AG04450 (cell line): ENCODE data around the gene SORCS2. TPM values are rescaled to one million over a fixed set of nuclear protein-coding genes. Genes with fewer than 3 reads are reported as not detected.

Experiments
- CTCF ChIA-PET: fragments of 300-600, 350-600 bp; formaldehyde crosslinking; extraction: SDS; loops from one replicate; lab custom pipeline; 2022; ENCODE audit warnings: antibody characterized with exemption, inconsistent platforms; lab: Charles Lee
- POLR2A ChIA-PET: fragments of 350-600 bp; formaldehyde crosslinking; extraction: SDS; loops from one replicate; lab custom pipeline; 2021; ENCODE audit warnings: antibody characterized with exemption, inconsistent platforms; lab: Yijun Ruan, JAX
- DNase-seq: peaks from one replicate; pipeline ENCODE4 v3.0.0-alpha.2; 2011; ENCODE audit warnings: low read depth, low spot score
- H3K27ac ChIP-seq: one replicate; pipeline ENCODE4 v1.5.1; 2012; ENCODE audit warnings: low read depth, low read length, control low read depth
- H3K27me3 ChIP-seq: one replicate; pipeline ENCODE4 v1.6.0; 2012; ENCODE audit warnings: low read length; ENCODE audit not compliant: control insufficient read depth, insufficient read depth
- H3K4me3 ChIP-seq: 2 replicates; pipeline ENCODE4 v1.5.1; 2011; ENCODE audit warnings: mild to moderate bottlenecking, low read depth, low read length, control low read depth
- H3K9me3 ChIP-seq: 2 replicates; pipeline ENCODE4 v1.5.1; 2012; ENCODE audit warnings: low read length; ENCODE audit not compliant: control insufficient read depth, insufficient read depth
- CTCF ChIP-seq: IDR thresholded peaks from 2 replicates; pipeline ENCODE4 v1.5.1; 2011; ENCODE audit warnings: low read depth, low read length, control low read depth, inconsistent platforms
- polyA plus RNA-seq: library from polyadenylated mRNA; depleted of rRNA; stranded (reverse); fragments of >200 nt; gene quantifications from 2 replicates; pipeline ENCODE4 v1.2.3, GENCODE V29; 2011

The SORCS2 gene
- polyA plus RNA-seq, 1 experiment: 0.29 TPM

GRCh38 chr4:7668271-7668670 lies 475.9 kb downstream of the SORCS2 start:
- CTCF ChIA-PET: no interaction called here

GRCh38 chr4:7668826-7669225 lies 476.5 kb downstream of the SORCS2 start:
- peaks cover 7% of the 10 kb centered on the region for H3K9me3 ChIP-seq
- H3K4me3 ChIP-seq: no peak overlapping the region
- ChIA-PET POLR2A (no interaction called here), CTCF (no interaction called here)
- TF ChIP-seq CTCF: no peak
- peaks cover 47% of the 10 kb centered on the region for H3K27me3 ChIP-seq
- DNase-seq: no peak
- H3K27ac ChIP-seq: no peak overlapping the region

More at GRCh38 chr4:7668271-7668670, 475.9 kb downstream of the SORCS2 start:
- POLR2A ChIA-PET: no interaction called here
- peaks cover 7% of the 10 kb centered on the region for H3K9me3 ChIP-seq
- H3K27me3 ChIP-seq: peaks cover 44% of the 10 kb centered on the region
- no peak for DNase-seq
- TF ChIP-seq CTCF: no peak
- no peak overlapping the region for H3K4me3 ChIP-seq
- no peak overlapping the region for H3K27ac ChIP-seq

DNA sequence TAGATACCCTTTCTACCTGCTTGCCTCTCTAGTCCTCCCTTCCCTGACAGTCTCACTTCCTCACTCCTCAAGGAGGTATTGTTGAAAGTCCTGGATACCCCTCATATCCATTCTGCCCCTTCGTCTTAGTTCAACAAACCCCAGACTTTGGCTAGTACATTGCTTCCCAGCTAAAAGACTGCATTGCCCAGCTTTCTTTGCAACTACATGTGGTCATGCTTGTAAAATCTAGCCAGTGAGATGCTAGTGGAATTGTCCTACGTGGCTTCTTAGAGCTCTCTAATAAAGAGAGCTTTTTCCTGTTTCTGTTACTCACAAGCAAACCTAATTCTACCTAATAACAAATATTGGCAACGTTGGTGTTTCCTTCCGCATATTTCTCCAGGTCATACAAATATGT lies 480.3 kb downstream of the SORCS2 start:
- Histone ChIP-seq H3K9me3 (peaks cover 7% of the 10 kb centered on the region), H3K4me3 (no peak overlapping the region), H3K27me3 (peaks cover 43% of the 10 kb centered on the region), H3K27ac (no peak overlapping the region)
- ChIA-PET CTCF (no interaction called here), POLR2A (no interaction called here)
- no peak for TF ChIP-seq CTCF
- DNase-seq: no peak

GRCh38 chr4:7673121-7673520 lies 480.8 kb downstream of the SORCS2 start:
- DNase-seq: no peak
- ChIA-PET POLR2A (no interaction called here), CTCF (no interaction called here)
- H3K9me3 ChIP-seq: peaks cover 7% of the 10 kb centered on the region
- H3K27ac ChIP-seq: no peak overlapping the region
- TF ChIP-seq CTCF: no peak
- H3K4me3 ChIP-seq: no peak overlapping the region
- peaks cover 43% of the 10 kb centered on the region for H3K27me3 ChIP-seq

DNA sequence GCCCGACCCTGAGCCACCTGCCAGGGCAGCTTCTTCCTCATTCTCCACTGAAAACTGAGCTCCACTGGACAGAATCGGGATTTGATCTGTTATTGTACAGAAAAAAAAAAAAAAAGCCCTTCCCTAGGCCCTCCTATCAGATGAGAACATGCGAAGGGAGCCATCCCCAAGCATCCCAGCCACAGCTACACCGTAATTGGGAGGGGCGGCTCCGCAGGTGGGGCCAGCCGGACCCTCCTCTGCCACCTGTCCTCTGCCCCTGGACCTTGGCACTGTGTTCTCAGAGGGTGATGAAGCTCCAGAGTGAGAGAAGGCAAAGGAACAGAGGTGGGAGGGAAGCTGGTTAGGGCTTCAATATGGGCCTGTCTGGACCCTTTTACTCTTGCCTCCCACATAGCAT lies 482.4 kb downstream of the SORCS2 start:
- CTCF ChIA-PET: no interaction called here
- Histone ChIP-seq H3K9me3 (peaks cover 7% of the 10 kb centered on the region), H3K4me3 (no peak overlapping the region), H3K27me3 (peaks cover 52% of the 10 kb centered on the region), H3K27ac (no peak overlapping the region)
- no peak for DNase-seq
- no peak for TF ChIP-seq CTCF
- POLR2A ChIA-PET: no interaction called here
